Endothelial cell of hepatic sinusoid (primary cell): Measurements from ENCODE around the gene KHDRBS1.
"Not testable (repeated sequence)": the region's sequence is repeated elsewhere in the genome, so short reads cannot be mapped to it uniquely, and the experiment has no call there.

Experiments used
- in situ Hi-C: cut with HindIII; loops from 2 replicates; pipeline ENCODE4 v1.10.0; 2017; ENCODE audit warnings: low sequenced_read_pairs

The KHDRBS1 gene

DNA sequence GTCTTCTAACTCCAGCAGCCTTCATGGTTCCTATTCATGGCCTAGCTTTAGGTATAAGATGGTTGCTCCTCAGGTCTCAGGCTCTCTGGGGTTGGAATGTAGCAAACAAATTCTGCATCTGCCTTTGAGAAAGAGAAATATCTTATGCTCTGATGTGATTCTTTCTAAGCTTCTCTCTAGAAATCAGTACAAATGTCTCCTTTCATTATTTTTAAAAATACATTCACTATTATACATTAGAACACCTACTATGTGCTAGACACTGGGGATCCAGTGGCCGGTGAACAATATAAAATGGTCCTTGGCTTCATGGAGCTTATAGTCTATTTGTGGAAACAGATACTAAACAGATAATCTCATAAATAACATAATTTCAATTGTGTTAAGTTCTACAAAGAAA lies 42.9 kb downstream of the KHDRBS1 start:
- in situ Hi-C loops = no loop called here

DNA sequence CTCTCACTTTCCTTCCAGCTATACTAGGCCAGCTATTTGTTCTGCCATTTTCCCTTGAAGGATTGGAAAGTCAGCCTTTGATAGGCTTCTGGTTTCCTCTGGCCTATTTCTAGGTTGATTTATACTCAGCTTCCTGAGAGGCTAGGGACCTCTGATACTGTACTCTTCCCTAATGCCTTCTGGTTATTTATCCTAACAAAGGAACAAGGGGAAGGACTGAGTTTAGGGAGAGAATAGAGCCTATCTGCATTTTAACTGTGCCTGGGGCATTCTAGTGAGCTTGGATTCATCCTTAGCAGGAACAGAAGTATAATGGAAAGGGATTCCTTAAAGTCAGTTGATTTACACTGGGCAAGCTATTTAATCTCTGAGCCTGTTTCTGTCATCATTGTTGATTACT lies 47.2 kb downstream of the KHDRBS1 start:
- in situ Hi-C loops = no loop called here

DNA sequence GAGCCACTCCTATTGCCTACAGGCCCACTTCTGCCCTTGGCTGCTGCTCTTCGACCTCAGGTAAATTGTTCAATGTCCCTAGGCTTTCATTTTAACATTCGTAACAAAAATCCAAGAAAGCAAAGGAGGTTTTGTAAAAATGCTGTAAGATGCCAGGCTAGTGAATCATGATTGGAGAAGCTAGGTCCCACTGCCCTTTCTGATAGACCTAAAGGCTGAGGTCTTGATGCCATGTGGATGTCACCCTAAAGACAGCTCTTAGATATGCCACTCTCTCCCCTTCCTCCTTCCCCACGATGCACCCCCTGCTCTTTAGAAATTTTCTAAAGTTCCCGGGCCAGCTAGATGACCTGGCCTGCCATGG lies 49.2 kb downstream of the KHDRBS1 start:
- in situ Hi-C loops = no loop called here

DNA sequence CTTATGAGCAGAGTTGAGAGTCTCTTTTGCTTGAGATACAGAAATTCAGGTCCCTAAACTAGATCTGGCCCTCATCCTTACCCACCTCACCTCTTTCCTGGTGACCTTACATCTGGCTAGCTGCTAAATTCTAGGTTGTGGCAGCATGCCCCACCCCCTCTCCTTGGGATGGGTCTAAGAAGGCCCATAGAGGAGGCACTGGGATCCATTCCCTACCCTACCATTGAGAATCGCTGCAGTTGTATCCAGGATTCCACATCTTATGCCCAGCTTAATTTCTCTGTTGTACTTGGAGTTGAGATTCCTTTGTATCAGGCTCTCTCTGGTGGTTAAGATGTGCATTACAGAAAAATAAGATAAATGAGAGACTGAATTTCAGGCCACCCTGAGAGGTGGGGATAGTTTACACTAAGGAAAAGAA lies 49.6 kb downstream of the KHDRBS1 start:
- in situ Hi-C loops = no loop called here

DNA sequence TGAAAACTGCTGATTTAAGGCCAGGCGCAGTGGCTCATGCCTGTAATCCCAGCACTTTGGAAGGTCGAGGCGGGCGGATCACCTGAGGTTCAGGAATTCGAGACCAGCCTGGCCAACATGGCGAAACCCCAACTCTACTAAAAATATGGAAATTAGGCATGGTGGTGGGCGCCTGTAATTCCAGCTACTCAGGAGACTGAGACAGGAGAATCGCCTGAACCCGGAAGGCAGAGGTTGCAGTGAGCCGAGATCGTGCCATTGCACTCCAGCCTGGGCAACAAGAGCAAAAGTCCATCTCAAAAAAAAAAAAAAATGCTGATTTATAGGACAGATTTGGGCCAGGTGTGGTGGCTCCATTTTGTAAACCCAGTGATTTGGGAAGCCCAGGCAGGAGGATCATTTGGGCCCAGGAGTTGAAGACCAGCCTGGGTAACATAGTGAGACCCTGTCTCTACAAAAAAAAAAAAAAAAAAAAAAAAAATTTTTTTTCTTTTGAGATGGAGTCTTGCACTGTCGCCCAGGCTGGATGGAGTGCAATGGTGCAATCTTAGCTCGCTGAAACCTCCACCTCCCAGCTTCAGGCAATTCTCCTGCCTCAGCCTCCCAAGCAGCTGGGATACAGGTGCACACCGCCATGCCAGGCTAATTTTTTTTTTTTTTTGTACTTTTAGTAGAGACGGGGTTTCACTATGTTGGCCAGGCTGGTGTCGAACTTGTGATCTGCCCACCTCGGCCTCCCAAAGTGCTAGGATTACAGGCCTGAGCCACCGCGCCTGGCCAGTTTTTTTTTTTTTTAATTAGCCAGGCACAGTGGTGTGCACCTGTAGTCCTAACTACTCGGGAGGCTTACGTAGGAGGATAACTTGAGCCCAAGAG lies 52.2 kb downstream of the KHDRBS1 start:
- in situ Hi-C loops = not testable (repeated sequence)

DNA sequence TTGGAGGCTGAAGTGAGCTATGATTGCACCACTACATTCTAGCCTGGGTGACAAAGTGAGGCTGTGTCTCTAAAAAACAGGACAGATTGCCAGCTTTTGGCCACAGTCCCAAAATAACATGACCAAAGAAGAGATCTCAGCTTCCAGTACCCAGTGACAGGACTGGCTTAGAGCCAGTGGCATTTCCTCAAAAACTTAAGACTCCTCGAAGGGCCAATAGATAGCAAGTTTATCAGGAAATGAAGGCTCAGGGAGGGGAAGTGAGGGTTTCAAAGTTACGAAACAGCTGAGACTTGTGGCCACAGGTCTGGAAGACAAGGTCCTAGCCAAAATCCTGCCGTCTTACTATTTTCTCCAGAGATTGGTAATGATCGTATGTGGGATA lies 52.8 kb downstream of the KHDRBS1 start:
- in situ Hi-C loops = no loop called here

DNA sequence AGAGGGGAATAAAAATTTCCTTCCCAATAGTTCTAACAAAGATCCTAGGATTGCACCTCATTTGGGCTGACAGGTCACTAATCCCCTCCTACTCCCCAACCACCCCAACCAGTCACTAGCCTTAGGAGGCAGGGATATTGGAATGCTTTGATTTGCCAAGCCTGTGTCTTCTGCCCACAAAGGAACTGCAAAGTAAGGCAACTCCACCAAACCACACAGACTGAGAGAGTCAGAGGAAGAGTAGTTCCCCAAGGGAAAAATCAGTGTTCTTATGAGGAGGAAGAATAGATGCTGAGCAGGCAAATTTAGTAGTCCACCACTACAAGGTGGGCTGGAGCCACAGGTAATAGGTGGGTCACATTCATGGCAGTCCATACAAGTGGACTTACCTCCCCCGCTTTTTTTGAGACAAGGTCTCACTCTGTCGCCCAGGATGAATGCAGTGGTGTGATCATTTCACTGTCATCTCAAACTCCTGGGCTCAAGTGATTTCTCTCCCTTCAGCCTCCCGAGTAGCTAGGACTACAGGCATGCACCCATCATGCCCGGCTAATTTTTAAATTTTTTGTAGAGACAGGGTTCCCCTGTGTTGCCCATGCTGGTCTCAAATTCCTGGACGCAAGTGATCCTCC lies 55.4 kb downstream of the KHDRBS1 start:
- in situ Hi-C loops = no loop called here

DNA sequence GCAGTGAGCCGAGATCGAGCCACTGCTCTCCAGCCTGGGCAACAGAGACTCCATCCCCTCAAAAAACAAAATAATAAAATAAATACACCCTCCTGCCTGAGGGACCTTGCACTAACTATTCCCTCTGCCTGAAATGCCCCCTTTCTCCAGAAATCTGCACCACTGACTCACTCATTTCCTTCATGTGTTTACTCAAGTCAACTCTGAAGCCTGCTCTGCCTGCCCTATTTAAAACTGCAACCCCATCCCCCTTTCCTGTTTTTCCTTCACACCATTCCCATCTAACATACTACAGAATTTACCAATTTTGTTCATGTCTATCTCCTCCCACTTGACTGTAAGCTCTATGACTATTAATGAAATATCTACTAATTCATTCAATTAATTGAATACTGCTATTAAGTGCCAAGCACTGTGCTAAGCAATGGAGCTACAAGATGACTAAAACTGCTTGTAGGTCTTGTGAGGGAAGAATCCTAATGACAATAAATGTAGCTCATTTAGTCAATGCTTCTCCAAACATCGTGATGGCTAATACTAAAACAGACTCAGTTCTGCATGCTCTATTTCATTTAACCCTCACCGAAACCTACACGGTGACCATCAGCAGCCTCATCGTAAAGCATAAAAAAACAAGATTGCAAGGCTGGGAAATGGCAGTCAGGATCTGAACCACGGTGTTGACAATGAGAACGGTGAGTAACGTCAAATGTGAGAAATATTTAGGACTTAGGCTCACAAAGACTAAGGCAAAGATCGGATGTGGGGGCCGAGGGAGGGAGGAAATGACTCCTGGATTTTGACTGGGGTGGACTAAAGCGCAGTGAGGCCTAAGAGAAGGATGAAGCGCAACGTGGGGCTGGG lies 58.3 kb downstream of the KHDRBS1 start:
- in situ Hi-C loops = no loop called here

DNA sequence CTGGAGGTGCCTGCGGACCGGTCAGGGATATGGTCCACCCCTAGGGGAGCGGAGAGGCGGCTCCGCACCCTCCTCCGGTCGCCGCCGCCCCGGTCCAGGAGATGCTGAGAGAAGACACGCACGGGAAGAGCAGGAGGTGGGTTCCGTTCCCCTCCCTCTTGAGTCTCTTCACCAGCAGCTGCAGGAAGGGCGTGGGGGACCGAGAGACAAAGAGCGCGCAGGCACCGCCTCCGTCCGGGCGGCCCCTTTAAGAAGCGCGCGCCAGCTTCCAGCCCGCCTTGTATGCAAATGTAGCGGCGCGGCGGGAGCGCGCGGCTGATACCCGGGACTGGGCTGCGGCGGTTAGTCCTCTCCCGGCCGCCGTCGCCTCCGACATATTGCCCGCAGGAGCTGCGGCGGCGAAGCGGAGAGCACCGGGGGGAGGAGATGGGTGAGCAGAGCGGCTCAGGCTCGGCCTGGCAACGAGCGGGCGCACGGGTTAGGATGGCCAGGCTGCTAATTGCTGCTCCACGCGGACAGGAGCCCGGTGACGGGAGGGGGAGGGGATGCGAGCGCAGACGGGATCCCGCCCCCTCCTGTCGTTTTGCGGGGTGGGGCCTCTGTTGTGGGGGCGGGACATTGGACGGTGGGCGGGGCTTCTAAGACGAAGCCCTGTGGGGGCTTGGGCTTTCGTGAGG lies 59.1 kb downstream of the KHDRBS1 start, which contains the start of gene TMEM39B:
Gene TMEM39B (plus strand): TSS at position 318 of the 677 bp plus-strand sequence. CDS start 109 bp downstream, at position 427.
- in situ Hi-C loops = no loop called here

DNA sequence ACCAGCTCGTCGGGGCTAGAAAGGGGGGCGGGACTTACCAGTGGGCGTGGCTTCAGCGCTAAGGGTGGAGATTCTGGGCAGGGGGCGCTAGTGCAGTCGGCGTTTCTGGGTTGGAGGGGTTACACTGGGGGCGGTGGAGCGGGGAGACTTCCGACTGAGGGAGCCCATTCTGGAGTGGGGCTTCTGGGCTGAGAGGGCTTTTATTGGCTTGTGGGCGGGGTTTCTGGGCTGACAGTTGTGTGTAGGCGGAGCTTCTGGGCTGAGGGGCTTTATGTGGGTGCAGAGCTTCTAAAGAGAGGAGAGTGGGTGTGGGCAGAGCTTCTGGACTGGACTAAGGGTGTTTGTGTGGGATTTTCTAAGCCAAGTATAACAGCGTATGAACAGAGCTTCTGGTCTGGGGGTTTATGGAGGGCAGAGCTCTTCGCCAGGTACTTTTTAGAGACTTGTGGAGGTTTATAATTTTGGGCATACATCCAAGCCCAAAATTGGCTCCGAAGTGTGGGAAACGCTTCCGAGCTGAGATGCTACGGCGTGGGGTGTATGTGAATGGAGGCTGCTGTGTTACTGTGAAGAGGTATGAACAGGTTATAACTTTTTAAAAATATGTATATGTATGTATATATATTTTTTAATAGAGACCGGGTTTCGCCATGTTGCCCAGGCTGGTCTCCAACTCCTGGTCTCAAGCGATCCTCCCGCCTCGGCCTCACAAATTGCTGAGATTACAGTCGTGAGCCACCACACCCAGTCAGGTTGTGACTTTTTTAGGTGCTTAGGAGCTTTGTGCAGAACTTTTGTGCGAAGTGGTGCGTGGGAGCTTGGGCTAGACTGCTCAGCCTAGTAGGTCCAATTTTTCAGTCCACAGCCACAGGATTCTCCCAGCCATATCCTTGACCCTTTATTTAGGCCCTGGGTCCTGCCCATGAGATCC lies 59.9 kb downstream of the KHDRBS1 start:
- in situ Hi-C loops = no loop called here

DNA sequence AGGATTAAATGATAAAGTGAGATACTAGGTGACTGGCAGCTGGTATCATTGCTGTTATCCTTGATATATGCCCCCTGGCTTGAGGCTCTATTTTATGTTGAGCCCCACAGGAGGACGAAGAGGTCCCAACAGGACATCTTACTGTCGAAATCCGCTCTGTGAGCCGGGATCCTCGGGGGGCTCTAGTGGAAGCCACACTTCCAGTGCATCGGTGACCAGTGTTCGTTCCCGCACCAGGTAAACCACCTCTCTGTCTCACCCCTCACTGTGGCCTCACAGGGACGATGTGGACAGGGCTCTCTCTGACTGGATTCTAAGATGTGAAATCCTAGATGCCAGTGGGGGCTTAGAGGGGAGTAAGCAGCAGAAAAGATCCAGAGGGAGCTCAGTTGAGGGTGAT lies 61.2 kb downstream of the KHDRBS1 start:
- in situ Hi-C loops = no loop called here

DNA sequence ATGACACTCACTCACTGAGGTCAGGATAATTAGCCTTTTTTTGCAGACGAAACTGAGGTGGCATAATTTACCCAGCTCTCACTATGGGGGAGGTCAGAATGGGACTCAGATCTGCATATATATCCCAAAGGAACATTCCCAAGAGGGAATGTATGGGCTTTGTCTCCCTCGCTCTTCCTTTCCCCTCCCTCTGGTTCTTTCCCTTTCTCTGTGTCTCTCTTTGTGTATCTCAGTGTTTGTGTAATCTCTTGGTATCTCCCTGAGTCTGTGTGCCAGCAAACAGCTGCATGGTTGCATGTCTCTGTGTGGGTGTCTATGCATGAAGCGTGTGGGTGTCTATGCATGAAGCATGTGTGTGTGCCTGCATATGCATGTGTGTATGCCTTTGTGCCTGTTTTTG lies 63.8 kb downstream of the KHDRBS1 start:
- in situ Hi-C loops = no loop called here

DNA sequence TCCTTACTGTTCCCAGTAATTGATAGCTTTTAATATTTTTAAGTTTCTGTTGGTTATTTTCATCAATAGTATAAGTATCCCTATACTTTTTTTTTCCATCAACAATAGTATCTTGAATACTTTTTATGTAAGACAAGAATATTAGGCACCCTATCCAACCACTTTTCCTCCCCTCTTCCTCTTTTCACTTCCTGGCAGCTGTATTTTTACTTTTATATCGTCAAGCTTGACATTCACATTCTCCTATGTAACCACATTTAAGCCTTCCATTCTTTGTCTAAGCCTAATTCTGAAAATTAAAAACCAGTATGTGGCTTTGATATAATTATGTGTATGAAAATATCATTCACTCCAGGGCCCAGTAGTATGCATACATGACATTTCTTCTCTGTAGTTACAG lies 68.4 kb downstream of the KHDRBS1 start:
- in situ Hi-C loops = no loop called here

DNA sequence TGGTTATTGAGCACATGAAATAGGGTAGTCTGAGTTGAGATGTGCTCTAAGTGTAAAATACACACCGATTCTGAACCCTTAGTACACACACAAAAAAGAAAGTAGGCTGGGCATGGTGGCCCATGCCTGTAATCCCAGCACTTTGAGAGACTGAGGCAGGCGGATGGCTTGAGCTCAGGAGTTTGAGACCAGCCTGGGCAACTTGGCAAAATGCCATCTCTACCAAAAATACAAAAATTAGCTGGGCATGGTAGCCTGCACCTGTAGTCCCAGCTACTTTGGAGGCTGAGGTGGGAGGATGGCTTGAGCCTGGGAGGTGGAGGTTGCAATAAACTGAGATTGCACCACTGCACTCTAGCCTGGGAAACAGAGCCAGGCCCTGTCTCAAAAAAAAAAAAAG lies 72.7 kb downstream of the KHDRBS1 start:
- in situ Hi-C loops = not testable (repeated sequence)

DNA sequence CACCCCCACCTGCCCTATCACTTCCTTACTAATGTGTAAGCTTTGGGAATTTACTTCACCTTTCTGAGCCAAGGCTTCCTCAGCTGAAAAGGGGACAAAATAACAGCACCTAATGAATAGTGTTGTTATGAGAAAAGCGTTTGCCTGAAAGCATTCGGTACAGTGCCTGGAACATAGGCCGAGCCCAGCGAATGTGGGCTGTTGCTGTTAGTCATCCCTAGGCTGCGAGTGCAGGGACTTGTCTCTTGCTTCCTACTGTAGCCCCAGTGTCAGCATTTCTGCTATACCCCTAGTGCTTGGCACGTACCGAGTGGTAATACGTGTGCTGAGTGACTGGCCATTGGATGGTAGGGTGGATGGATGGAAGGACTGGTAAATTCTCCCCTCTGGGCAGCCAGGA lies 77.5 kb downstream of the KHDRBS1 start:
- in situ Hi-C loops = no loop called here

DNA sequence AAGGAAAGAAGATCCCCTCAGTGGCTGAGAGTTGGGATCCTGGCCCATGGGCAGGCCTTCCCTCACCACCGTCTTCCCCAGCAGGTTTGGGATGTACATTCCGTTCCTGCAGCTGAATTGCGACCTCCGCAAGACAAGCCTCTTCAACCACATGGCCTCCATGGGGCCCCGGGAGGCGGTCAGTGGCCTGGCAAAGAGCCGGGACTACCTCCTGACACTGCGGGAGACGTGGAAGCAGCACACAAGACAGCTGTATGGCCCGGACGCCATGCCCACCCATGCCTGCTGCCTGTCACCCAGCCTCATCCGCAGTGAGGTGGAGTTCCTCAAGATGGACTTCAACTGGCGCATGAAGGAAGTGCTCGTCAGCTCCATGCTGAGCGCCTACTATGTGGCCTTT lies 77.9 kb downstream of the KHDRBS1 start:
- in situ Hi-C loops = no loop called here
